ENCODE results near the gene C7orf33. TPM values are rescaled to one million over a fixed set of nuclear protein-coding genes. Genes with fewer than 3 reads are reported as not detected.
"Not testable (repeated sequence)": the region's sequence is repeated elsewhere in the genome, so short reads cannot be mapped to it uniquely, and the experiment has no call there.

C7orf33 gene
- total RNA-seq, 2 donors from 2014 or later = not detected

DNA sequence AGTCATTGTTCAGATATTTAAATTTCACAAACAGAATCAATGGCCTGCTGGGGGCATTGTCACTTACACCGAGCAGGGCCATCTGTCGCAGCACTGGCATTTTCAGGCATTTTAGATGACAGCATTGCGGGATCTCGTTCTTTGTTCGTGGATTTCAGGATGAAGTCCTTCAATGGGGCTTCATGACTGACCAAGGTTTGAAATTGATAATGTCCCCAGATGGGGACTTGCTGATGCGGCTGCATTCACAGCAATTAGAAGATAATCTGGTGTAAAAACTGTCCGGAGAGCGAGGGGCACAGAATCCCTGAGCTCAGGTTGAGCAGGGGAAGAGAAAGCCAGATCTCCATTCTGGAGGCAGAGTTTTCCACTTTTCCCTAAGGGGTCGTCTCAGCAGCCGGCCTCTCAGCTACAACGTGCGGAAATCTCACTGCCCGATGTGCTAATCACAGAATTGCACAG, 1.9 kb upstream of the C7orf33 start:
- H3K27ac Mint-ChIP-seq = no peak overlapping the region
- H3K4me3 Mint-ChIP-seq = no peak overlapping the region
- no peaks in the 10 kb centered on the region for H3K9me3 Mint-ChIP-seq
- ATAC-seq (no peak), DNase-seq (ENCODE audit: low spot score) (no peak)
- peaks cover 33 to 40% of the 10 kb centered on the region in 2 donors for H3K27me3 Mint-ChIP-seq
- H3K36me3 Mint-ChIP-seq = no peaks in the 10 kb centered on the region
- peaks cover 8 to 17% of the 10 kb centered on the region in 2 donors for H3K4me1 Mint-ChIP-seq (ENCODE audit: low read depth in 2 of 2)

DNA sequence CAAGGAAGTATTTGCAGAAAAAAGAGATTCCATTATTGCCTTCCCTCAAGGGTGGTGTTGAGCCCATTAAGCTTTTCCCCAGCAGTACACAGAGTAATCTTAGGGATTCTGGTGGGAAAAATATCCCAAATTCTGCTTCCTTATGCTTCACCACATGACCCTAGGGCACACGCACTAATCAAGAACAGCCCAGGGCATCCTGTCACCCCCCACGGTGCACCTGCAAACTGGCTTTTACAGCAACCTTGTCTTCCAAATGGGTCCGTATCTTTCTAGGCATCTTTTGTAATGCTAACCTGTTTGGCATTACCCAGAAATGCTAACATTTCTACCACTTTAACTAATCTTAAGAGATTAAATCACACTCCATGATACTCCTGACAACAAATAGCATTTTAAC, 926 bp upstream of the C7orf33 start:
- Mint-ChIP-seq H3K27ac (no peak overlapping the region), H3K36me3 (no peaks in the 10 kb centered on the region), H3K4me3 (no peak overlapping the region), H3K9me3 (no peaks in the 10 kb centered on the region), H3K4me1 (ENCODE audit: low read depth in 2 of 2) (peaks cover 6 to 7% of the 10 kb centered on the region in 2 donors), H3K27me3 (peaks cover 33 to 42% of the 10 kb centered on the region in 2 donors)
- ATAC-seq (no peak), DNase-seq (ENCODE audit: low spot score) (no peak)

DNA sequence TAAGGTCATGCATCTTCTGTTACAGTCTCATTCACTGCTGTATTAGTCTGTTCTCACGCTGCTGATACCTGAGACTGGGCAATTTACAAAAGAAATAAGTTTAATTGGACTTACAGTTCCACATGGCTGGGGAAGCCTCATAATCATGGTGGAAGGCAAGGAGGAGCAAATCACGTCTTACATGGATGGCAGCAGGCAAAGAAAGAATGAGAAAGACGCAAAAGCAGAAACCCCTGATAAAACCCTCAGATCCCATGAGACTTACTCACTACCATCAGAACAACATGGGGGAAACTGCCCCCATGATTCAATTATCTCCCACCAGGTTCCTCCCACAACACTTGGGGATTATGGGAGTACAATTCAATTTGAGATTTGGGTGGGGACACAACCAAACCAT, 5.8 kb downstream of the C7orf33 start:
- not testable (repeated sequence) for H3K36me3 Mint-ChIP-seq; DNase-seq (ENCODE audit: low spot score)
- peaks cover 21% of the 10 kb centered on the region in 2 donors for H3K4me1 Mint-ChIP-seq (ENCODE audit: low read depth in 2 of 2)

DNA sequence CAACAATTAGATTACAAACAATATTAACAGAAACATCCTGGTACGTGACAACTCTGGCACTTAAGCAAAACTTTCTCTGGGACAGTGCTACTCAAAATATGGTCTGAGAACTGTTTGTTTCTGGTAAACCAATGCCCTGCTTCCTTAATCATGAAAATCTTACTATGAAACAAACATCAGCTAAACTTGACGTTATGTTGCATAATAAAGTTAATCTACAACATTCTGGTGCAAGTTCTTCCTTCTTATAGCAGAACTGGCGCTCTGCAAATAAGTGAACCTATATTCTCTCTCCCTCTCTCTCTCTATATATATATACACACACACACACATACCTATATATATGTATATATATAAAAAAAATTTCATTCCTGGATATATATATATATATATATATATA, 7.8 kb downstream of the C7orf33 start:
- Mint-ChIP-seq H3K27ac (no peak overlapping the region), H3K9me3 (peaks cover 3% of the 10 kb centered on the region), H3K4me1 (ENCODE audit: low read depth in 2 of 2) (peaks cover 19 to 21% of the 10 kb centered on the region in 2 donors)

More for the DNA sequence above, 5.8 kb downstream of the C7orf33 start:
- Mint-ChIP-seq H3K27me3 (peaks cover 23 to 27% of the 10 kb centered on the region in 2 donors), H3K4me3 (peak overlapping the region; percentile 15)
- ATAC-seq, H3K9me3 Mint-ChIP-seq, H3K27ac Mint-ChIP-seq: not testable (repeated sequence)

DNA sequence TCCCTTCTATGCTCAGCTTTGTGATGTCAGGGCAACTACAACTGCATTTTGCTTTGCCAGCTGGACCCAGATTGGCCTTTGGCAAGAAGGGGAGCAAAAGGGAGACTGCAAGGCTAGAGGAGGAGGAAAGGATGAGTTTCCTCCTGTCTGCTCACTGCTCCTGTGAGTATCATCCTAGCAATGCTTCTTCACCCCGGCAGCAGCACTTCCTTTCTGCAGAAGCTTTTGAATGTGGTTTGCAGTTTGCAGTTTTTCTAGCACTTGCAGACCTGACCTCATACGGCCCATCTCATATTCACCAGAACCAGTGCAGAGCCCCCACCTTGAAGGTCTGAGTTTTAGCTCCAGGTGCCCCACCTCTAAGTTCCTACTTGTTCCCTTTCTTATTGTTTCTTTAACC, 14.8 kb downstream of the C7orf33 start:
- Mint-ChIP-seq H3K27me3 (peaks cover 30 to 37% of the 10 kb centered on the region in 2 donors), H3K36me3 (peaks cover 34% of the 10 kb centered on the region), H3K4me1 (ENCODE audit: low read depth in 2 of 2) (peaks cover 0 to 5% of the 10 kb centered on the region in 2 donors), H3K9me3 (peaks cover 7% of the 10 kb centered on the region), H3K27ac (no peak overlapping the region), H3K4me3 (no peak overlapping the region)
- DNase-seq (ENCODE audit: low spot score) (no peak), ATAC-seq (no peak)

More for the DNA sequence above, 7.8 kb downstream of the C7orf33 start:
- Mint-ChIP-seq H3K4me3 (no peak overlapping the region), H3K27me3 (peaks cover 22 to 26% of the 10 kb centered on the region in 2 donors), H3K36me3 (no peaks in the 10 kb centered on the region)
- ATAC-seq (no peak), DNase-seq (ENCODE audit: low spot score) (no peak)

DNA sequence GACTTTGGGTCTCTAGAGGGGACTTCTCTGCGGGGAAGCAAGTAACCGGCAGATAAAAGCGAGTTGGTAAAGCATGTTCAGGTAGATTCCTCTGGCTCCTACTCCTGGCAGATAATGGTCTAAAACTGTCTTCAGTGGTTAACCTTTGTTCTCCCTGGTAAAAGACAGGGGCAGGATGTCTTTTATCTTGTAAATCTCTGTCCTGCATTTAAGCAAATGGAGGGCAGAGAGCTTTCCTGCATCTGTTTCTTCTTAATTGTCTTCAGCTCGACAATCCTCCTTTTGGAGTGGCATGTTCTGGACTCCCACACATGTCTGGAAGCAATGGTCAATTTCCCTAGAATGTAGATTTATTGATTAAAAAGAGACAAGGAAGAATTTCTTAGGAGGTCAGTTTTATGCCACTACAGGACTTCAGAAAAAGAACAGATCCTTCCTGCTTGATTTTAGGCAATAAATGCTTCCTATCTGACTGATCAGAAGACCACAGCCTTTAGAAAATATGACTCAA, 16.6 kb downstream of the C7orf33 start:
- peaks cover 7% of the 10 kb centered on the region for H3K9me3 Mint-ChIP-seq
- H3K4me1 Mint-ChIP-seq (ENCODE audit: low read depth in 2 of 2) = peaks cover 0 to 5% of the 10 kb centered on the region in 2 donors
- no peak overlapping the region for H3K4me3 Mint-ChIP-seq
- no peak overlapping the region for H3K27ac Mint-ChIP-seq
- DNase-seq (ENCODE audit: low spot score) (no peak), ATAC-seq (no peak)
- peaks cover 34% of the 10 kb centered on the region for H3K36me3 Mint-ChIP-seq
- H3K27me3 Mint-ChIP-seq = peaks cover 36 to 42% of the 10 kb centered on the region in 2 donors

DNA sequence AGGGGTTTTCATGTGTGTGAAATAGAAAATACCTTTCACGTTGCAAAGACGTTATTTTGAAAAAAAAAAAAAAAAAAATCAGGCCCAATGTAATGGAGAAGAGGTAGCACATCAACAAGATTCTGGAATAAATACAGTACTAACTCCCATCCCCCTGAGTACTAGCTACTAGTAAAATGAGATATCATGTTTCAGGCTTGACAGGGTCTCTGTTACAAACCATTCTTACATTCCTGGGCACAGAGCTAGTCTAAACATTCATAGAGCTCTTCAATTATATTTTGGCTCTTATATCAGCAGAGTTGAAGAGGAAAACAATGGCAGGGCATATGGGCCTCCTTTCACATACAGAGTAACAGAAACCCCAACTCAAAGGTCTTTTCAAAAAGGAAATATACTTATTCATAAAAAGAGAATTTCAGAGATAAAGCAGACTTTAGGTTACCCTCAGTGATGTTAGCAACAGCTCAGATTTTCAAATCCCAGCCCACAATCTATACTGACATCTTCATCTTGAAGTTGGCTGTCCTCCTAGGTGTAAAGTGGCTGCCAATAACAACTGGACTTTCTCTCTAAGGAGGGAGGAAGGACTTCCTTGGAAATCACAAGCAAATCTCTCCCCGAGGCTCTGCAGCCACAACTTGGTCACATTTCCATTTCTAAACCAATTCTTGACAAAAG, 18.6 kb downstream of the C7orf33 start:
- DNase-seq (ENCODE audit: low spot score) = no peak
- no peak for ATAC-seq
- Mint-ChIP-seq H3K27ac (no peak overlapping the region), H3K9me3 (peaks cover 7% of the 10 kb centered on the region), H3K36me3 (peaks cover 28% of the 10 kb centered on the region), H3K27me3 (peaks cover 38 to 40% of the 10 kb centered on the region in 2 donors), H3K4me1 (ENCODE audit: low read depth in 2 of 2) (peaks cover 0 to 5% of the 10 kb centered on the region in 2 donors), H3K4me3 (no peak overlapping the region)

DNA sequence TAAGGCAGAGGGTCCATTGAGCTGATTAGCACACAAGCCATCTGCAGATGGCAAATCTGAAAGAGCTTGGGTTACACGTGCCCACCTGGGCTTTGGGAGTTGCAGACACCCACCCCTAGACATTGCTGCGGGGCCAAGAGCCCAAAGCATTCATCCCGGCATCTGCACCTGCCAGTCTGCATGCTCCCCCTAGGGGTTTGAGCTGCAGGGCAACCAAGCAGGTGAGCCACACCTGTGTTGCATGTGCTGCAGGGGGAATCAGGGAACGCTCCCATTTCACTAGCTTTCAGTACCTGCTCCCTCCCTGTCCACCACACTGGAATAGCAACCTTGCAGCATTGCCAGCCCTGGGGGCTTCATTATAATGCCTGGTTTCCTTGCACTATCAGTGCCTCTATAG, 21.1 kb downstream of the C7orf33 start:
- no peak overlapping the region for H3K27ac Mint-ChIP-seq
- ATAC-seq (no peak), DNase-seq (ENCODE audit: low spot score) (no peak)
- no peak overlapping the region for H3K4me3 Mint-ChIP-seq
- H3K4me1 Mint-ChIP-seq (ENCODE audit: low read depth in 2 of 2) = peaks cover 0 to 2% of the 10 kb centered on the region in 2 donors
- H3K27me3 Mint-ChIP-seq = peaks cover 32 to 44% of the 10 kb centered on the region in 2 donors
- H3K36me3 Mint-ChIP-seq = peaks cover 4% of the 10 kb centered on the region
- no peaks in the 10 kb centered on the region for H3K9me3 Mint-ChIP-seq

DNA sequence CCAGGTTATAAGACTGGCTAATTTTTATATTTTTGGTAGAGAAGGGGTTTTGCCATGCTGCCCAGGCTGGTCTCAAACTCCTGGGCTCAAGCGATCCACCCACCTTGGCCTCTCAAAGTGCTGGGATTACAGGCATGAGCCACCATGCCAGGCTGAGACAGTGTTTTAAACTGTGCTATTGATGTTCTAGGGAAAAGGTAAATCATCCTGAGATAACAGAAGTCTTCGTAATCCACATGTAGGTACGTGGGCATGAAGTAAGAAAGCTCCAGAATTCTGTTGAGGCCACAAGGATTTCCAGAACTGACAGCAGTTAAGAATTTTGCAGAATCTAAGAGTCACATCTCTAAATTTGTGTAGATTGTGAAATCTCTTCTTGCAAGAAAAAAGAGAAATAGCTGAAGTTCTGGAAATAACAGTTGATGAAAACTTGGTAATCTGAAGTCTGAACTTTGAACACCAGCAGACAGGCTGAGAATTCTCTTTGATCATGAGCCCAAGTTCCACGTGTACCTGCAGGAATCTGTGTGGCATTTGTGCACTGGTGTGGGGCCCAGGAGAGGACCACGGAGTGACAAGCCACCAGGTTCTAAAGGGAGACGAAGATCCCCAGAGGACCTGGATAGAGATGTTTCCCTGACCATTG, 24.6 kb downstream of the C7orf33 start:
- DNase-seq (ENCODE audit: low spot score) (no peak), ATAC-seq (no peak)
- Mint-ChIP-seq H3K4me3 (no peak overlapping the region), H3K9me3 (peaks cover 3% of the 10 kb centered on the region), H3K4me1 (ENCODE audit: low read depth in 2 of 2) (no peaks in the 10 kb centered on the region), H3K27ac (no peak overlapping the region), H3K36me3 (peaks cover 10% of the 10 kb centered on the region), H3K27me3 (peaks cover 38 to 56% of the 10 kb centered on the region in 2 donors)

DNA sequence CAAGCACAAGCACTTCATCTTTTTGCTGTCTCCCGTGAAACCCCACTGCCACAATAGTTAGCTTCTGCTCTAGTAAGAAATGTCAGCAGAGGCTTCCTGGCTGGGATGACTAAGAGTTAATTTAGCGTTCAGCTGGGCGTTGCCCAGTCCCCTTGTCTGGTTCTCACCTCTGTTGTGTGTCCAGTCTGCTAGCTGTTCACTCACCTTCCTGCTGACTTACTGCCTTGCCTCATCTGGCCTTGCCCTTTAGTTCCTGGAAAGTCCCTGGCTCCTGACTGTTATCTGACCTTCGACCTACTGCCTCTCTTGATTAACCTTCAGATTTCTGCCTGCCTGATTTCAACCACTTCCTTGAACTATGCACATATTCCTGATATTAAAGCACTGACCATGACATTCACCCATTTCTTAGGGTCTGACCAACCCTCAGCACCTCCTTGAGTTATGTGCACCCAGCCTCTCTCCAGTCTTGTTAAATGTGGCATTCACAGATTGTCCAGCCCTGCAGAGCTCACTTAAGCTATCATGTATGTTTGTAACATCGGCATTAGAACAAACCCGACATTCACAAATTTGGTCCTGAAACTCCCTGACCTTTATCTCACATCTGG, 30.3 kb downstream of the C7orf33 start:
- peak; percentile 36 to 55 for ATAC-seq
- no peak for DNase-seq (ENCODE audit: low spot score)
- Mint-ChIP-seq H3K4me1 (ENCODE audit: low read depth in 2 of 2) (peaks cover 13 to 24% of the 10 kb centered on the region in 2 donors), H3K9me3 (peaks cover 3% of the 10 kb centered on the region), H3K27ac (no peak overlapping the region), H3K4me3 (no peak overlapping the region), H3K27me3 (peaks cover 44 to 73% of the 10 kb centered on the region in 2 donors), H3K36me3 (peaks cover 16% of the 10 kb centered on the region)

DNA sequence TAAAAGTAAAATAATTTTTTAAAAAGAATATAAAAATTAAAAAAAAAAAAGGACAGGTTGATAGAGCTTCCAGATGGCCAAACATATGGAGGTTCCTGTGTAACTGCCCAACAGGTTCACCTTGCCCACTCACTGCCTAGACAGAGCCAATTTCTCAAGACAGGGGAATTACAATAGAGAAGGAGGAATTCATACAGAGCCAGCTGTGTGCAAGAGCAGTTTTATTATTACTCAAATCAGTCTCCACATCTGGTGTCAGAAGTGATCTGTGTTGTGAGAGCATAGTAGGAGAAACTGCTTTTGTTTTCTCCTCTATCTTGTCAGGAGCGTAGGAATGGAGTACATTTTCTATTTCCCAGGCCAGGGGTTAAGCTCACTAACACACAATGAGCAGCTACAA, 31.0 kb downstream of the C7orf33 start:
- H3K9me3 Mint-ChIP-seq = peaks cover 3% of the 10 kb centered on the region
- H3K27ac Mint-ChIP-seq = no peak overlapping the region
- H3K36me3 Mint-ChIP-seq = peaks cover 16% of the 10 kb centered on the region
- peaks cover 13 to 24% of the 10 kb centered on the region in 2 donors for H3K4me1 Mint-ChIP-seq (ENCODE audit: low read depth in 2 of 2)
- DNase-seq (ENCODE audit: low spot score) = no peak
- no peak overlapping the region for H3K4me3 Mint-ChIP-seq
- ATAC-seq = no peak
- peaks cover 44 to 67% of the 10 kb centered on the region in 2 donors for H3K27me3 Mint-ChIP-seq

DNA sequence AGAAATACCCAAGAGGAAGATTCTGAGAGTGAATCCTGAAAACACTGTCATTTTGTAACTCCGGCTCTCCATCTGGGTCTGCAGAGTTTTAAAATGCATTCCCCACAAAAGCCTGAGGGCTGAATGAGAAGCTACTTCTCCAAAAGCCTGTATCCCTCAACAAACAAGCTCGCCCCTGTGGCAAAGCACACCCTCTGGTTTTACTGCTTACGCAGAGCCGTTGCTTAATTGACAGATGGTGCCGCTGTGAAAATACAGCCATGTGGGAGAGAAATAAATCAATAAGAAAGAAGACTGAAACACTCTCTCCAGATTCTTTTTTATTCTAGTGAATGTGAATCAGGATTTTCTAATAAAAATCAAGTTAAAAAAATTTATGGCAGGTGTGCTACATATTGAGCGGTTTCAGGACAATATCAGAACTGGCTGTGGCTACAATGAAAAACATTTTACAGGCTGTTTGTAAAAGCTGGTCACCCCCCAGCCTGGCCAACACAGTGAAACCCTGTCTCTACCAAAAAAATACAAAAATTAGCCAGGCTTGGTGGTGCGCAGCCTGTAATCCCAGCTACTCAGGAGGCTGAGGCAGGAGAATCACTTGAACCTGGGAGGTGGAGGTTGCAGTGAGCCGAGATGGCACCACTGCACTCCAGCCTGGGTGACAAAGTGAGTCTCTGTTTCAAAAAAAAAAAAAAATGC, 32.5 kb downstream of the C7orf33 start:
- H3K27ac Mint-ChIP-seq = no peak overlapping the region
- peaks cover 13% of the 10 kb centered on the region for H3K36me3 Mint-ChIP-seq
- peaks cover 3% of the 10 kb centered on the region for H3K9me3 Mint-ChIP-seq
- peaks cover 21 to 33% of the 10 kb centered on the region in 2 donors for H3K4me1 Mint-ChIP-seq (ENCODE audit: low read depth in 2 of 2)
- ATAC-seq (no peak), DNase-seq (ENCODE audit: low spot score) (no peak)
- no peak overlapping the region for H3K4me3 Mint-ChIP-seq
- peaks cover 46 to 64% of the 10 kb centered on the region in 2 donors for H3K27me3 Mint-ChIP-seq

DNA sequence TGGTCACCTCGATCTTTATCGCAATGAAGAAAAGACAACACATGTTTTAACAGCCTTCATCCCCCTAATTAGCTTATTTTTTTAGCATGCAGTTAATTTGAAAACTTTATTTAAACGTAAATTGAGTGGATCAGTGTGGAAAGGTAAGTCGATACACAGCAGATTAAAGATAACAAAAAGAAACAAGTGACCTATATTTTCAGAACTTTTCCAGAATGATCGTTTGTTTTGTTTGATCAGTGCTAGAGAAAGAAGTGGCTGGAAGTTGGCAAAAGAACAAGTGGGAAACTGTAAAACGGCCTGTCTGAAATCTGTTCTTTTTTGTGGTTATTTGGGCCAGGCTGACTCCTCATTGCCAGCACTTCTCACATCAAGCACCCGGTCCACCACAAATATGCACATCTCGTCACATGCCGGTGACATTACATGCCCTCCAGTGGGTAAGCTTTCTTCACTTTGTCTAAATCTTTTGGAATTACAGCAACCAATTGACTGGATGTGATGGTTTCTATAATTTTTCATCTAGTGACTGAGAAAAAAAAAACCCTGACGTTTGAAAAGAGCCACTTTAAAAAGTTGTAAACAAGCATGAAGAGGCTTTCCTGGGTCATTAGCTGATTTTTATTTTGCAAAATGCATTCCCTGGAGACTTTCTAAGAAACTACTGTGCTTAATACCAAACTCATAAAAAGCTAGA, 33.2 kb downstream of the C7orf33 start:
- Mint-ChIP-seq H3K4me3 (no peak overlapping the region), H3K27ac (no peak overlapping the region), H3K4me1 (ENCODE audit: low read depth in 2 of 2) (peaks cover 24 to 36% of the 10 kb centered on the region in 2 donors), H3K9me3 (no peaks in the 10 kb centered on the region), H3K36me3 (peaks cover 6% of the 10 kb centered on the region), H3K27me3 (peaks cover 40 to 59% of the 10 kb centered on the region in 2 donors)
- DNase-seq (ENCODE audit: low spot score) (no peak), ATAC-seq (no peak)

All from natural killer cell treated with Interleukin-12 subunit alpha and Interleukin-12 subunit beta and Interleukin-15 and Interleukin-18, amount 100 ng/mL, for 72 hours (primary cell).